Limb (tissue), 2 donors: ENCODE data around the gene AMDHD2.

Source experiments
- DNase-seq, 2 donors: peaks; one replicate each; pipeline ENCODE4 v3.0.0-alpha.2; 2016; ENCODE audit errors: extremely low spot score in 2 of 2

AMDHD2 gene

GRCh38 chr16:2498531-2499253, 21.5 kb upstream of the AMDHD2 start:
- DNase-seq, result no peak

- DNase-seq, result no peak
These were observed 20.7 kb upstream of the AMDHD2 start for GRCh38 chr16:2499454-2499853.

GRCh38 chr16:2499890-2500429, 20.2 kb upstream of the AMDHD2 start:
- no peak for DNase-seq

GRCh38 chr16:2500430-2500917, 19.7 kb upstream of the AMDHD2 start:
- DNase-seq, result no peak

- DNase-seq, result peak; percentile 82 to 93
These were observed 19.0 kb upstream of the AMDHD2 start for GRCh38 chr16:2500918-2501750.

- no peak for DNase-seq
These were observed 17.9 kb upstream of the AMDHD2 start for GRCh38 chr16:2501946-2502895.

- no peak for DNase-seq
These were observed 14.5 kb upstream of the AMDHD2 start for GRCh38 chr16:2505695-2506094.

GRCh38 chr16:2507052-2507659, 13.0 kb upstream of the AMDHD2 start:
- no peak for DNase-seq

- DNase-seq, result no peak
These were observed 12.5 kb upstream of the AMDHD2 start for GRCh38 chr16:2507665-2508064.

GRCh38 chr16:2508722-2509400, 11.3 kb upstream of the AMDHD2 start:
- DNase-seq, result no peak

- peak in 1 of 2 donors; percentile 74 for DNase-seq
These were observed 8.9 kb upstream of the AMDHD2 start for GRCh38 chr16:2511128-2511800.

- peak in 1 of 2 donors; percentile 28 for DNase-seq
These were observed 8.0 kb upstream of the AMDHD2 start for GRCh38 chr16:2511996-2512734.

GRCh38 chr16:2512735-2513404, 7.3 kb upstream of the AMDHD2 start:
- no peak for DNase-seq

- peak; percentile 86 to 95 for DNase-seq
These were observed 6.5 kb upstream of the AMDHD2 start, which contains the start of gene ATP6V0C for GRCh38 chr16:2513405-2514332. Gene ATP6V0C, plus strand, starts transcription at chr16:2513952. Its CDS starts 152 bp downstream, at chr16:2514104.

- DNase-seq, result no peak
These were observed 5.6 kb upstream of the AMDHD2 start for GRCh38 chr16:2514333-2515179.

- DNase-seq, result peak in 1 of 2 donors; percentile 27
These were observed 4.9 kb upstream of the AMDHD2 start for GRCh38 chr16:2515180-2515851.
